GM23338 (cell line): ENCODE results near the gene NUP54. TPM values are rescaled to one million over a fixed set of nuclear protein-coding genes. Genes with fewer than 3 reads are reported as not detected.

Experiments used
- ATAC-seq: fragments of 200-7000 bp; cut with Tn5 transposase; 3 replicates; pipeline ENCODE4 v1.9.1; 2020
- DNase-seq: peaks from one replicate; pipeline ENCODE4 v3.0.0-alpha.2; 2015; ENCODE audit warnings: low spot score
- H2AFZ ChIP-seq: fragments of 200-600 bp; sonication (generic); 2 replicates; pipeline ENCODE4 v1.8.0; 2016; ENCODE audit warnings: antibody characterized with exemption, mild to moderate bottlenecking, moderate library complexity
- H3F3A ChIP-seq: fragments of 200-600 bp; sonication (generic); replicated peaks from 2 replicates; pipeline ENCODE4 v1.8.0; 2017; ENCODE audit warnings: antibody characterized with exemption, mixed run types, low read depth
- H3K27ac ChIP-seq: fragments of 200-600 bp; sonication (generic); 2 replicates; pipeline ENCODE4 v1.6.1; 2016; ENCODE audit warnings: low read depth
- H3K27me3 ChIP-seq: fragments of 200-600 bp; sonication (generic); 2 replicates; pipeline ENCODE4 v1.8.0; 2016; ENCODE audit warnings: mild to moderate bottlenecking, mixed run types, moderate library complexity; ENCODE audit not compliant: insufficient read depth
- H3K36me3 ChIP-seq: fragments of 200-600 bp; sonication (generic); 2 replicates; pipeline ENCODE4 v1.8.0; 2016; ENCODE audit warnings: mild to moderate bottlenecking; ENCODE audit not compliant: insufficient read depth
- H3K4me1 ChIP-seq: fragments of 200-600 bp; sonication (generic); 2 replicates; pipeline ENCODE4 v1.8.0; 2016; ENCODE audit warnings: mild to moderate bottlenecking, moderate library complexity; ENCODE audit not compliant: insufficient read depth
- H3K4me2 ChIP-seq: fragments of 200-600 bp; sonication (generic); 2 replicates; pipeline ENCODE4 v1.7.1; 2017; ENCODE audit warnings: mixed run types
- H3K4me3 ChIP-seq: fragments of 200-600 bp; sonication (generic); 2 replicates; pipeline ENCODE4 v1.6.1; 2016; ENCODE audit warnings: mixed run types
- H3K79me2 ChIP-seq: fragments of 200-600 bp; sonication (generic); replicated peaks from 2 replicates; pipeline ENCODE4 v1.8.0; 2017; ENCODE audit warnings: mild to moderate bottlenecking; ENCODE audit not compliant: insufficient read depth
- H3K9me2 ChIP-seq: fragments of 200-600 bp; sonication (generic); 2 replicates; pipeline ENCODE4 v1.8.0; 2017; ENCODE audit not compliant: insufficient read depth
- H4K20me1 ChIP-seq: fragments of 200-600 bp; sonication (generic); replicated peaks from 2 replicates; pipeline ENCODE4 v1.8.0; 2017; ENCODE audit warnings: mild to moderate bottlenecking; ENCODE audit not compliant: insufficient read depth
- H3K27ac Mint-ChIP-seq: 2 replicates; pipeline ENCODE4 v1.8.0; 2020; ENCODE audit warnings: inconsistent platforms, mild to moderate bottlenecking, moderate library complexity, mixed read lengths
- H3K27me3 Mint-ChIP-seq: 3 replicates; pipeline ENCODE4 v1.8.0; 2022; ENCODE audit warnings: low read depth, mild to moderate bottlenecking, moderate library complexity, mixed read lengths, inconsistent platforms; ENCODE audit not compliant: insufficient read depth, poor library complexity
- H3K36me3 Mint-ChIP-seq: 3 replicates; pipeline ENCODE4 v1.8.0; 2021; ENCODE audit warnings: low read depth, mild to moderate bottlenecking, inconsistent platforms, moderate library complexity, mixed read lengths
- H3K4me1 Mint-ChIP-seq: 3 replicates; pipeline ENCODE4 v1.8.0; 2020; ENCODE audit warnings: mild to moderate bottlenecking, inconsistent platforms, mixed read lengths
- H3K4me3 Mint-ChIP-seq: 3 replicates; pipeline ENCODE4 v1.8.0; 2021; ENCODE audit warnings: moderate library complexity, mild to moderate bottlenecking, inconsistent platforms, mixed read lengths
- H3K9me3 Mint-ChIP-seq: 3 replicates; pipeline ENCODE4 v1.8.0; 2020; ENCODE audit warnings: moderate library complexity, mild to moderate bottlenecking, inconsistent platforms, mixed read lengths
- CREB1 ChIP-seq: fragments of 250-450 bp; sonication (Bioruptor Pico); IDR thresholded peaks from 2 replicates; pipeline ENCODE4 v1.5.0; 2020; ENCODE audit warnings: low read depth, mild to moderate bottlenecking, moderate library complexity
- CTCF ChIP-seq, 2 experiments: fragments of 200-600 bp in 1 of 2; sonication (generic) in 1 of 2; conservative IDR thresholded peaks; 2 replicates each; pipeline versions ENCODE4 v1.5.1 to v1.6.1; 2016 to 2017; ENCODE audit warnings: antibody characterized with exemption in 2 of 2, low read depth in 2 of 2, mild to moderate bottlenecking in 2 of 2, moderate library complexity in 1 of 2
- EZH2 ChIP-seq: fragments of 200-600 bp; sonication (generic); IDR thresholded peaks from one replicate; pipeline ENCODE4 v1.8.0; 2017; ENCODE audit warnings: antibody characterized with exemption, mild to moderate bottlenecking, low read depth; ENCODE audit not compliant: unreplicated experiment
- EZH2phosphoT487 ChIP-seq: fragments of 200-600 bp; sonication (generic); IDR thresholded peaks from one replicate; pipeline ENCODE4 v1.8.1; 2018; ENCODE audit warnings: antibody characterized with exemption; ENCODE audit not compliant: unreplicated experiment
- JUNB ChIP-seq: IDR thresholded peaks from one replicate; pipeline ENCODE4 v1.6.1; 2016; ENCODE audit warnings: antibody characterized with exemption; ENCODE audit not compliant: unreplicated experiment
- POLR2AphosphoS5 ChIP-seq: IDR thresholded peaks from 2 replicates; pipeline ENCODE4 v1.6.1; 2016; ENCODE audit warnings: antibody characterized with exemption, low read depth
- REST ChIP-seq: IDR thresholded peaks from one replicate; pipeline ENCODE4 v1.6.1; 2018; ENCODE audit warnings: antibody characterized with exemption; ENCODE audit not compliant: unreplicated experiment
- STAT1 ChIP-seq: IDR thresholded peaks from one replicate; pipeline ENCODE4 v1.6.1; 2016; ENCODE audit warnings: antibody characterized with exemption; ENCODE audit not compliant: unreplicated experiment
- ZNF331 ChIP-seq: fragments of 250-450 bp; sonication (Bioruptor Pico); IDR thresholded peaks from 2 replicates; pipeline ENCODE4 v1.5.0; 2020; ENCODE audit warnings: low read depth, mild to moderate bottlenecking, moderate library complexity
- polyA plus RNA-seq: library from polyadenylated mRNA; unstranded; fragments of >200 nt; fragmentation: Nextera tagmentation; extraction: Ambion mirVana; gene quantifications from 2 replicates; pipeline ENCODE4 v1.2.1, GENCODE V29; 2016
- total RNA-seq: library from RNA; depleted of rRNA; stranded (reverse); fragments of >200 nt; shearing (Covaris generic); gene quantifications from 2 replicates; pipeline ENCODE4 v1.2.3, GENCODE V29; 2014
- TF ChIP-seq, protein P1 (sequence below): IDR thresholded peaks from 2 replicates; pipeline ENCODE4 v1.6.1; 2016; ENCODE audit warnings: antibody characterized with exemption

Gene NUP54
- total and polyA plus RNA-seq, 2 experiments from 2014 or later: 97.8 to 118 TPM

DNA sequence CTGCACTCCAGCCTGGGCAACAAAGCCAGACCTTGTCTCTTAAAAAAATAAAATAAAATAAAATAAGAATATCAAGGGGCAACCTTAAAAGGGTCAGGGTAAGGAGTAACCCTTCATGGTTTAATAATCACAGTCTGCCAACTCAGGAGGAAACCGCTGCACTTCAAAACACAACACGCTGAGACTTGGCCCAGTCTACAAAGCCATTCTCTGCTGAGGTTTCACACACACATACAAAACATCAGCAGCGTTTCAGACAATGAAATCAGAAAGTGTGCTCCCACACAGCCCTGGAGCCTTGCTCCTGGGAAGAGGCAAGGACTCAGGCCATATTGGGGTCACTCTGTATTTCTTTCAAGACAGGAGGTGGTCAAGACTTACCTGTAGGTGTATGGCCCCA, 47.1 kb upstream of the NUP54 start:
- no peaks in the 10 kb centered on the region for H3K27me3 ChIP-seq
- no peak overlapping the region for H3K4me2 ChIP-seq
- ATAC-seq (no peak), DNase-seq (no peak)
- Mint-ChIP-seq H3K27me3 (peaks cover 3% of the 10 kb centered on the region), H3K9me3 (peaks cover 12% of the 10 kb centered on the region), H3K4me3 (no peak overlapping the region), H3K36me3 (peaks cover 41% of the 10 kb centered on the region), H3K4me1 (peaks cover 23% of the 10 kb centered on the region), H3K27ac (no peak overlapping the region)
- no peaks in the 10 kb centered on the region for H3K9me2 ChIP-seq
- TF ChIP-seq REST: no peak
- peaks cover 11% of the 10 kb centered on the region; the same call in 1 of the 2 replicates for H3K4me1 ChIP-seq
- peaks cover 7% of the 10 kb centered on the region; the same call in 1 of the 2 replicates for H3K36me3 ChIP-seq
- no peaks in the 10 kb centered on the region for H3F3A ChIP-seq
- no peak overlapping the region for H3K27ac ChIP-seq
- no peak overlapping the region for H3K4me3 ChIP-seq
- H4K20me1 ChIP-seq: no peaks in the 10 kb centered on the region
- no peaks in the 10 kb centered on the region for H3K79me2 ChIP-seq
- no peak overlapping the region for H2AFZ ChIP-seq

DNA sequence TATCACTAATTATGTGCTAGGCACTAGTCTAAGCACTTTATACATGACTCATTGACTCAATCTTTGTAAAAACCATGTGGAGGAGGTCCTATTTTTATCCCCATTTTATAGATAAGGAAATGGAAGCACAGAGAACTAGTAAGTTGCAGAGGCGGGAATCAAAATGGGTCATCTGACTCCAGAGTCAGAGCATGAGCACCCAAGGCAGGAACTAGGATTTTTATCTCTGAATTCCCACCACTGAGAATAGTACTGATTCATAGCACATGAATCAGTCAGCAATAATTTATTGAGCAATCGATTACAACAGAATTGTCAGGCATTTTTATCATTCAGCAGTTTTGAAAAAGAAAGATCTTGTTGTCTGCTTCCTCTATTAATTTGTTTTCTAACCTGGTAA, 46.1 kb upstream of the NUP54 start:
- H3K9me2 ChIP-seq: no peaks in the 10 kb centered on the region
- Mint-ChIP-seq H3K4me1 (peaks cover 15% of the 10 kb centered on the region), H3K4me3 (no peak overlapping the region), H3K27ac (no peak overlapping the region), H3K9me3 (peaks cover 12% of the 10 kb centered on the region), H3K36me3 (peaks cover 44% of the 10 kb centered on the region), H3K27me3 (peaks cover 3% of the 10 kb centered on the region)
- no peaks in the 10 kb centered on the region for H3K27me3 ChIP-seq
- H3K4me3 ChIP-seq: no peak overlapping the region
- no peak overlapping the region for H3K27ac ChIP-seq
- ATAC-seq: no peak
- H3K36me3 ChIP-seq: peaks cover 7% of the 10 kb centered on the region; the same call in 1 of the 2 replicates
- DNase-seq: no peak
- H3K4me2 ChIP-seq: no peak overlapping the region
- no peaks in the 10 kb centered on the region for H3K79me2 ChIP-seq
- H3F3A ChIP-seq: no peaks in the 10 kb centered on the region
- no peak overlapping the region for H2AFZ ChIP-seq
- H4K20me1 ChIP-seq: no peaks in the 10 kb centered on the region
- peaks cover 6% of the 10 kb centered on the region; the same call in 1 of the 2 replicates for H3K4me1 ChIP-seq
- no peak for TF ChIP-seq CTCF (conservative IDR thresholded peaks at IDR 0.05; ENCODE audit: low read depth in 2 of 2)
- TF ChIP-seq EZH2: no peak
- no peak for TF ChIP-seq STAT1
- TF ChIP-seq EZH2phosphoT487: no peak
- no peak for TF ChIP-seq REST
- no peak for TF ChIP-seq POLR2AphosphoS5
- TF ChIP-seq, protein P1, sequence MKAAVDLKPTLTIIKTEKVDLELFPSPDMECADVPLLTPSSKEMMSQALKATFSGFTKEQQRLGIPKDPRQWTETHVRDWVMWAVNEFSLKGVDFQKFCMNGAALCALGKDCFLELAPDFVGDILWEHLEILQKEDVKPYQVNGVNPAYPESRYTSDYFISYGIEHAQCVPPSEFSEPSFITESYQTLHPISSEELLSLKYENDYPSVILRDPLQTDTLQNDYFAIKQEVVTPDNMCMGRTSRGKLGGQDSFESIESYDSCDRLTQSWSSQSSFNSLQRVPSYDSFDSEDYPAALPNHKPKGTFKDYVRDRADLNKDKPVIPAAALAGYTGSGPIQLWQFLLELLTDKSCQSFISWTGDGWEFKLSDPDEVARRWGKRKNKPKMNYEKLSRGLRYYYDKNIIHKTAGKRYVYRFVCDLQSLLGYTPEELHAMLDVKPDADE: no peak
- no peak for TF ChIP-seq JUNB
- TF ChIP-seq ZNF331 (CRISPR knock-in tag): no peak
- TF ChIP-seq CREB1 (CRISPR knock-in tag): no peak
